RWPE2 (cell line): Measurements from ENCODE around the gene TRAPPC10.

Experiments used
- ATAC-seq: fragments of 200-7000 bp; cut with Tn5 transposase; 3 replicates; pipeline ENCODE4 v1.9.1; 2021; ENCODE audit warnings: low read depth
- DNase-seq: peaks from one replicate; pipeline ENCODE4 v3.0.0-alpha.2; 2020; ENCODE audit warnings: low spot score
- H3K27ac ChIP-seq: fragments of 450-650 bp; 2 replicates; pipeline ENCODE4 v1.5.1; 2017; ENCODE audit warnings: mild to moderate bottlenecking; ENCODE audit not compliant: poor library complexity, severe bottlenecking
- H3K27me3 ChIP-seq: fragments of 250-450 bp; sonication (Bioruptor Pico); 2 replicates; pipeline ENCODE4 v1.5.1; 2021; ENCODE audit warnings: mild to moderate bottlenecking, moderate library complexity; ENCODE audit not compliant: insufficient read depth, poor library complexity, severe bottlenecking
- H3K36me3 ChIP-seq: fragments of 250-450 bp; sonication (Bioruptor Pico); 2 replicates; pipeline ENCODE4 v1.5.1; 2020; ENCODE audit warnings: low read depth, mild to moderate bottlenecking, moderate library complexity
- H3K4me1 ChIP-seq: fragments of 250-450 bp; sonication (Bioruptor Pico); 2 replicates; pipeline ENCODE4 v1.5.1; 2021; ENCODE audit warnings: mild to moderate bottlenecking, moderate library complexity; ENCODE audit not compliant: insufficient read depth, poor library complexity, severe bottlenecking
- H3K4me3 ChIP-seq: fragments of 250-450 bp; sonication (Bioruptor Pico); 2 replicates; pipeline ENCODE4 v1.5.1; 2021; ENCODE audit warnings: mild to moderate bottlenecking, moderate library complexity; ENCODE audit not compliant: severe bottlenecking
- H3K9me3 ChIP-seq: fragments of 250-450 bp; sonication (Bioruptor Pico); 2 replicates; pipeline ENCODE4 v1.5.1; 2021; ENCODE audit warnings: mild to moderate bottlenecking, moderate library complexity; ENCODE audit not compliant: severe bottlenecking
- CTCF ChIP-seq: fragments of 450-650 bp; IDR thresholded peaks from one replicate; pipeline ENCODE4 v1.5.1; 2017; ENCODE audit warnings: mild to moderate bottlenecking, moderate library complexity; ENCODE audit not compliant: poor library complexity, severe bottlenecking

Gene TRAPPC10

GRCh38 chr21:44078411-44078981 is 66.4 kb downstream of the TRAPPC10 start:
- H3K27ac ChIP-seq: no peak overlapping the region
- H3K4me1 ChIP-seq: no peaks in the 10 kb centered on the region
- no peak for DNase-seq
- no peaks in the 10 kb centered on the region for H3K9me3 ChIP-seq
- H3K36me3 ChIP-seq: peaks cover 94% of the 10 kb centered on the region
- H3K27me3 ChIP-seq: no peaks in the 10 kb centered on the region
- no peak for TF ChIP-seq CTCF
- no peak for ATAC-seq
- no peak overlapping the region for H3K4me3 ChIP-seq

GRCh38 chr21:44079446-44079845 is 67.3 kb downstream of the TRAPPC10 start:
- Histone ChIP-seq H3K27me3 (no peaks in the 10 kb centered on the region), H3K27ac (no peak overlapping the region), H3K4me1 (no peaks in the 10 kb centered on the region), H3K36me3 (peaks cover 94% of the 10 kb centered on the region), H3K9me3 (no peaks in the 10 kb centered on the region), H3K4me3 (no peak overlapping the region)
- DNase-seq: no peak
- TF ChIP-seq CTCF: no peak
- no peak for ATAC-seq

GRCh38 chr21:44079846-44080245 is 67.7 kb downstream of the TRAPPC10 start:
- H3K36me3 ChIP-seq: peaks cover 94% of the 10 kb centered on the region

GRCh38 chr21:44082648-44083440 is 70.7 kb downstream of the TRAPPC10 start:
- H3K4me3 ChIP-seq: no peak overlapping the region
- H3K9me3 ChIP-seq: no peaks in the 10 kb centered on the region
- H3K27me3 ChIP-seq: no peaks in the 10 kb centered on the region
- DNase-seq: no peak
- H3K36me3 ChIP-seq: peaks cover 82% of the 10 kb centered on the region
- no peaks in the 10 kb centered on the region for H3K4me1 ChIP-seq
- ATAC-seq: no peak
- no peak for TF ChIP-seq CTCF
- H3K27ac ChIP-seq: no peak overlapping the region

More at GRCh38 chr21:44079846-44080245, 67.7 kb downstream of the TRAPPC10 start:
- no peaks in the 10 kb centered on the region for H3K4me1 ChIP-seq
- H3K27me3 ChIP-seq: no peaks in the 10 kb centered on the region
- no peak for TF ChIP-seq CTCF
- no peak overlapping the region for H3K4me3 ChIP-seq
- ATAC-seq: no peak
- H3K9me3 ChIP-seq: no peaks in the 10 kb centered on the region
- no peak for DNase-seq
- H3K27ac ChIP-seq: no peak overlapping the region
